GM23248 (cell line): Measurements from ENCODE around the gene SUGCT.

ENCODE experiments used
- EZH2 ChIP-seq: fragments of 200-600 bp; sonication (generic); IDR thresholded peaks from 2 replicates; pipeline ENCODE4 v1.6.1; 2018; ENCODE audit warnings: antibody characterized with exemption, mild to moderate bottlenecking; ENCODE audit not compliant: insufficient read depth, poor library complexity, severe bottlenecking
- EZH2phosphoT487 ChIP-seq: fragments of 200-600 bp; sonication (generic); IDR thresholded peaks from 2 replicates; pipeline ENCODE4 v1.6.1; 2018; ENCODE audit warnings: antibody characterized with exemption, moderate library complexity, mild to moderate bottlenecking, low read depth; ENCODE audit not compliant: insufficient read depth

DNA sequence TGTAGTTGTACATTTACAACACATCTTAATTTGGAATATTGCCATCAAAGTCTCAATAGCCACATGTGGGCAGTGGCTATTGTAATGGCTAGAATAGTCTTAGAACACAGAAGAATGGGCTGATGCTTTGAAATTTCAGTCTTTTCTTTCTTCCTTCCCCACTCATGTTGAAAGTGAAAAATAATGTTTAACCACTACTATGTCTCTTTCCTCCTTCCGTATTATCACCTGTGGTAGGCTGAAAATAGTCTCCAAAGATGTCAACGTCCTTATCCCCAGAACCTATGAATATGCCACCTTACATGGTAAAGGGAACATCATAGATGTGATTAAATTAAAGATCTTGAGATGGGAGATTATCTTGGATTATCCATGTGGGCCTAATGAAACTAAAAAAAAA, 154.0 kb downstream of the SUGCT start:
- no peak for TF ChIP-seq EZH2
- no peak for TF ChIP-seq EZH2phosphoT487
